Activated CD4-positive, alpha-beta memory T cell treated with anti-CD3 and anti-CD28 coated beads, Interleukin-2, amount 10 ng/mL, durations not matched to agents 7 days and 5 days (primary cell): ENCODE data around the gene WRAP73. TPM values are rescaled to one million over a fixed set of nuclear protein-coding genes. Genes with fewer than 3 reads are reported as not detected.

Source experiments
- CTCF ChIA-PET: fragments of 350-600 bp; sonication (Branson Sonifier 250); formaldehyde crosslinking; loops from one replicate; lab custom pipeline; 2021; ENCODE audit warnings: antibody characterized with exemption, inconsistent platforms; lab: Charles Lee
- POLR2A ChIA-PET: fragments of 350-600 bp; sonication (Branson Sonifier 250); formaldehyde crosslinking; loops from one replicate; lab custom pipeline; 2021; ENCODE audit warnings: antibody characterized with exemption; lab: Charles Lee
- DNase-seq: peaks from one replicate; pipeline ENCODE4 v3.0.0-alpha.2; 2020
- H3K27ac Mint-ChIP-seq: one replicate; pipeline ENCODE4 v1.8.0; 2021; ENCODE audit warnings: mild to moderate bottlenecking, mixed read lengths
- H3K27me3 Mint-ChIP-seq: one replicate; pipeline ENCODE4 v1.8.0; 2021; ENCODE audit warnings: mixed read lengths
- H3K36me3 Mint-ChIP-seq: one replicate; pipeline ENCODE4 v1.8.0; 2021; ENCODE audit warnings: low read depth, mixed read lengths
- H3K4me1 Mint-ChIP-seq: one replicate; pipeline ENCODE4 v1.8.0; 2021; ENCODE audit warnings: mixed read lengths
- H3K4me3 Mint-ChIP-seq: one replicate; pipeline ENCODE4 v1.8.0; 2021; ENCODE audit warnings: mild to moderate bottlenecking, mixed read lengths
- H3K9me3 Mint-ChIP-seq: one replicate; pipeline ENCODE4 v1.8.0; 2021; ENCODE audit warnings: mixed read lengths
- total RNA-seq, 2 experiments: library from RNA; stranded (reverse); gene quantifications; one replicate each; pipeline ENCODE4 v1.2.3, GENCODE V29; 2021

WRAP73 gene
- total RNA-seq, 2 experiments from 2014 or later: 34.7 to 38.9 TPM

DNA sequence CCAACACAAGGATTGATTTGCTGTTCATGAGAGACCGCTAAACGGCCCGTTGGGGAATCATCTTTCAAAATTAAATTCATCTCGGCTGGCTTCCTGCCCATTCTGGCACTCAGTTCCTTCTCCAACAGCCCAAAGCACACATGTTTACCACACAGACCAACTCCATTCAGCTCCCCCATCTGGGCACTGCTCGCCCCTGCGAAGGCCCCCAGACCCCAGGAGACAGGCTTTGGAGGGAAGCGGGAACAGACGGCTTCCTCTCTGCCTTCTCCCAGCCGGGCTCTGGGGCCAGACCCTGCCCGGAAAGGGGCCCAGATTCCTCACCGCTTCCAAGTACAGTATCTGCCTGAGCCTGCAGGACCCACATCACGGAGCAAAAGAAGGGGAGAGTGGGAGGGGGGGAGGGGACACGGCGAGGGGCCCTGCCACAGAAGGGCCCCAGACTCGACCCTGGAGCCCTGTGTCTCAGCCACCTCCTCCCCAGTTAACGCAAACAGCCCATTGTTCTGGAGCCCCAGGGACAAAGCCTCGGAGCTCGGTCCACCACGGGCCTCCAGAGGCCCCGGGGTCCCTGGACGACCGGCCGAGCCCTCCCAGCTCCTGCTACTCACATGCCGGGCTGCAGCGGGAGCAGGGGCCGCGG is 39.3 kb downstream of the WRAP73 start:
- Mint-ChIP-seq H3K4me3 (no peak overlapping the region), H3K27ac (no peak overlapping the region), H3K9me3 (no peaks in the 10 kb centered on the region), H3K36me3 (no peaks in the 10 kb centered on the region), H3K27me3 (peaks cover 30% of the 10 kb centered on the region), H3K4me1 (peaks cover 1% of the 10 kb centered on the region)
- CTCF ChIA-PET: no interaction called here
- no peak for DNase-seq
- POLR2A ChIA-PET: no interaction called here

DNA sequence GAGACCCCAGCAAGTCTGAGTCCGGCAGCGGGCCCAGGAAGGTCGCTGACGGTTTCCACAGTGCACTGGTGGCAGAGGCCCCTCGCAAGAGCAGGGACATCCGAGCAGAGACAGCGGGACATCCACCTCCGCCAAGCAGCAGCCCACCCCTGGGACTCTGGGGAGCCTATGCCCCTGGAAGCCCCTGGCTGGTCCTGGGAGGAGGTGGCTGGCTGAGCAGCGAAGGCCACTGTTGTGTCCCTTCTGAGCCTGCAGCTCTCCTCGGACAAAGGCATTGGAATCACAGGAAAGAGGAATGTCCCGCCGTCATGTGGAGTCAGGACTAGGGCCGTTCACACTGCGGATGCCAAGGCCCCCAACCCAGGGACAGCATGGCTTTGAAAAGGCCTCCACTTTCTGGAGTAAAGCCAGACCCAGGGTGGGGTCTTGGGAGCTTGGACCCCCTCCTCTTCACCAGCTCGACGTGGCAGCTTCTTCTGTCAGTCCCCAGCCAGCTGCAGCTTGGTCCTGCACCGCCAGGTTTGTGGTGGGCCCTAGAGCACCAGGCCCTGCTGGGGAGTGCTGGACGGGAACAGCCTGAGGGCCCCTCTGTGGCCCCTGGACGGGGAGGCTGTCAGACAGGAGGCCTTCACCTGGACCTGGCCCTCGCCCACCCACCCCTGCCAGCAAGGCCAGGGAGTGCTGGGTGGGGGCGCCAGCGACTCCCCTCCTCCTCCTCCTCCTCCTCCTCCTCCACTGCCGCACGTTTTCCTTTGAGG is 40.0 kb downstream of the WRAP73 start:
- Mint-ChIP-seq H3K27ac (no peak overlapping the region), H3K4me3 (no peak overlapping the region), H3K36me3 (no peaks in the 10 kb centered on the region), H3K27me3 (peaks cover 30% of the 10 kb centered on the region), H3K4me1 (peaks cover 1% of the 10 kb centered on the region), H3K9me3 (no peaks in the 10 kb centered on the region)
- POLR2A ChIA-PET: no interaction called here
- no peak for DNase-seq
- CTCF ChIA-PET: no interaction called here

DNA sequence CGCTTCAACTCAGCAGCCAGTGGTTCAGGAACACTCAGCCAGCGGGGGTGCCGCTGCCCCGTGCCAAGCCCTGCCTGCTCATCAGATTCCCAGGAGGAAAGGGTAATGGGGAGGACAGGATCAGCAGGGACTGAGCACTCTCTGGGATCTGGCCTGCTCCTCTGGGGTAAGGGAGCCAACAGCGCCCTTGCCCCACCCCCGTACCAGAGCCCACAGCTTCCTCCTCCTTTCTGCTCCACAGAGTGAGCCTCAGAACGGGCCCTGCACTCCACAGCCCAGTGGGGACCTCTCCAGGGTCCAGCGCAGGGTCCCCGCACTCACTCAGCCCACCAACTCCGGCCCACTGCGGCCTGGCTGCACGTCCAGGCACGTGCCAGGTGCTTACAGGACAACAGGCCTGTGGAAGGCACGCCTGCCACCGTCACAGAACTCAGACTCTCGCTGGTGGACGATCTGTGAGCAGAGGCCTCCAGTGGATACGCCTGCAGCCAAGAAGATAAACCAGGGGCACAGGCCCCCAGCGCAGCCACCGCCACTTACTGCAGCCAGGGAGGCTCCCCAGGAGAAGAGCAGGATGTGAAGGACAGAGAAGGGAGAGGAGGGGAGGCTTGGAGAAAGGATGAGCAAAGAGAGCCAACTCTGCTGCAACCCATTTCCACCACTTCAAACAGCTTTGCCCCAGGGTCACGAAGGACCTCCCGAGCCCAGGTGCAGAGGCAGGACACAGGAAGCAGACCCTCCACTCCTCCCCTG is 40.7 kb downstream of the WRAP73 start:
- Mint-ChIP-seq H3K36me3 (no peaks in the 10 kb centered on the region), H3K4me3 (no peak overlapping the region), H3K27me3 (peaks cover 26% of the 10 kb centered on the region), H3K9me3 (no peaks in the 10 kb centered on the region), H3K4me1 (peaks cover 1% of the 10 kb centered on the region), H3K27ac (no peak overlapping the region)
- no peak for DNase-seq
- POLR2A ChIA-PET: interaction anchor here (1.1 kb wide), 1 partner anchor 15 kb away, joined by 3 read pairs; no protein-coding TSS in a partner anchor
- CTCF ChIA-PET: no interaction called here

DNA sequence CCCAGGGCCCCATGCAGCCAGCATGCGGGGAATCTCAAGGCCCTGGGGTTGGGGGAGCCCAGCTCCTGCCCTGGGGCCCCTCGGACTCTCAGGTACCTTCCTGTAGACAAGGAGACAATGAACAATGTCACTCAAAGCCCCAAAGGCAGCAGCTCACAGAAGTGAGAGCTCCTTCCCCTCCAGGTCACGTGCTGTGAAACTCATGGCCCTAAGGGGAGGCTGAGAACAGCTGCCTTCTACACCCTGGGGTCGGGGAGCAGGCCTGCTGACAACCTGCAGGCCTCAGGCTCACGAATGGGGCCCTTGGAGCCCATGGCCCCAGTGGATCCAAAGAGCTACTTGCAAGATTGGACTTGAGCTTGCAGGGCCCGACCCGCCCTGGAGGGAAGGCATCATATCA is 41.7 kb downstream of the WRAP73 start:
- CTCF ChIA-PET: no interaction called here
- no peak for DNase-seq
- no peaks in the 10 kb centered on the region for H3K36me3 Mint-ChIP-seq
- H3K4me1 Mint-ChIP-seq: peaks cover 1% of the 10 kb centered on the region
- H3K9me3 Mint-ChIP-seq: no peaks in the 10 kb centered on the region
- H3K4me3 Mint-ChIP-seq: no peak overlapping the region
- peaks cover 19% of the 10 kb centered on the region for H3K27me3 Mint-ChIP-seq
- no peak overlapping the region for H3K27ac Mint-ChIP-seq
- POLR2A ChIA-PET: no interaction called here

DNA sequence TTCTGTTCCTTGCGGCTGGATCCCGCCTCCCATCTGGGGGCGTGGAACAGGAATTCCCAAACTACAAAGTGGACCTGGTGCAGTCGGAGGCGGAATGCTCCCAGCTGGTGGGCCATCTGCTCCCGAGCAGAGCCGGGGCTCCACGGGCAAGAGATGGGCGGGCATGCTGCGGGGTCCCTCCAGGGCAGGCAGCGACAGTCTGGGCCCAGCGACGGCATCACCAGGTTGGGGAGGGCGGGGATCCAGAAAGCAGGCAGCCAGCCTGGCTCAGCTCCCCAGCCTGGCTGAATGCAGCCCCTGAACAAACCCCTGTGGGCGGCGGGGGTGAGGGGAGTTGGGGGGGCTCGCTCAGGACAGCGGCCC is 42.2 kb downstream of the WRAP73 start:
- CTCF ChIA-PET: no interaction called here
- H3K4me3 Mint-ChIP-seq: no peak overlapping the region
- H3K27ac Mint-ChIP-seq: no peak overlapping the region
- H3K36me3 Mint-ChIP-seq: no peaks in the 10 kb centered on the region
- no peaks in the 10 kb centered on the region for H3K9me3 Mint-ChIP-seq
- H3K27me3 Mint-ChIP-seq: peaks cover 14% of the 10 kb centered on the region
- peaks cover 1% of the 10 kb centered on the region for H3K4me1 Mint-ChIP-seq
- DNase-seq: no peak
- POLR2A ChIA-PET: no interaction called here

DNA sequence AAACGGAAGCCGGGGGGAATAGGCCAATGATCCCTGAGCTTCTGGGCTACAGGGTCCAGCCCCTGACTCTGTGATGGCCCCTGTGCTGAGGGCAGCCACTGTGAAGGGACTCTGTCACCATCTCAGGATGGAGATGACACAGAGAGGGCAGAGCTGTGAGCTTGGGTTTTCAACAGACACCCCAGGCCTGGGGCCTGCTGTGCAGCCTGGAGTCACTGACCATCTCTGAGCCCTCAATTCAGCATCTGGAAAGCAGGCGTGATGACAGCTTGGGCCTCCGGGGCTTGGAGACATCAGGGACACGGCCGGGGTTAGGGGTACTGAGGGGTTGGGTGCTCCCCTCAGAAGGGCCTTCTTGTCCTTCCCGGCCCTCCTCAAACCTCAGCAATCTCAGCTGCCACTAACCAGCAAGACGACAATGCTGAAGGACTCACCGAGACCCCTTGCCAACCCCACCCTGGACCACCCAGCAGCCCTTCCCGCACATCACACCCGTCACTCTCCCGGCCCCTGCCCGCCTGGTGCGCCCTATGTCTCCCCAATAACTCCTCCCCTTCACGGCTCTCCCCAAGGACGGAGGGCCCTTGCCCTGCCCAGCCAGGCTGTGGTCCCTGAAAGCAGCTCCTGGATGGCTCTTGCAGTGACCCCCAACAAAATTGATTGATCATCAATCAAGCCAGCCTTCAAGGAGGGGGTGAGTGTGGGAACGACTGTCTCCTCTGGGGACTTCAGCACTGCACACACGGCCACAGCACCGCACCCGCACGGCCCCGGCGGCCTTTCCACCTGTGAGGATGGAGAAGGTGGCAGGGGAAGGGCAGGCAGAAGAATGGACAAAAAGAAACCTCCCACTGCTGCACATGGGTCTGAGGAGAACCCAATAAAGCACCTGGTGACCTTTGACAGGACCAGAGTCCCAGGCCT is 42.9 kb downstream of the WRAP73 start:
- no peak for DNase-seq
- H3K9me3 Mint-ChIP-seq: no peaks in the 10 kb centered on the region
- peaks cover 13% of the 10 kb centered on the region for H3K27me3 Mint-ChIP-seq
- peaks cover 1% of the 10 kb centered on the region for H3K4me1 Mint-ChIP-seq
- ChIA-PET CTCF (interaction anchor here (1.1 kb wide), 1 partner anchor 13 kb away, joined by 3 read pairs; no protein-coding TSS in a partner anchor), POLR2A (no interaction called here)
- H3K27ac Mint-ChIP-seq: no peak overlapping the region
- H3K36me3 Mint-ChIP-seq: no peaks in the 10 kb centered on the region
- no peak overlapping the region for H3K4me3 Mint-ChIP-seq

DNA sequence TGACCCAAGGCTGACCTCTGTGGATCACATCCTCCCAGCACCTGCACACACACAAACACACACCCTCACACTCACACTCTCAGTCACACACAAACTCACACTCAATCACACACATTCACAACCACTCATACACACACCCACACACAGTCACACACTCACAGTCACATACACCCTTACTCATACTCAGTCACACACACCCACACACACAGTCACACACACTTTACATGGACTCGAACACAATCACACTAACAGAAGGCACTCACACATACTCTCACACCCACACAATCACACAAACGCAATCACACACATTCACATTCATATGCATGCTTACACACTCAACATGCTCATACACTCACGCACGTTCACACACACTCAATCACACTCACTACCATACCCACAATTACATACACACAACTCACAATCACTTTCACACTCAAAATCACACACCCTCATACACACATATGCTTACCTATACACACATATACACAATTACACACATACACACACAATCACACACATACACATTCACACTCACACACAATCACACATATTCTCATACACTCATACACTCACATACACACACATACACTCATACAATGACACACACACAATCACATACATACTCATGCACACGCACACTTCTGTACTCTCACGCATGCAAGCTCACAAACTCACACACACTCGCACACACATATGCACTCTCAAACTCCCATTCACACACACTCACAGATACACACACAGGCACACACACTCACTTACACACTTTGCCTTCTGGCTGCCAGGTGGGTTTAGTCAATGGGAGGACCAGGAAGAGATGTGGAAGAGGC is 44.7 kb downstream of the WRAP73 start:
- Mint-ChIP-seq H3K27me3 (peaks cover 5% of the 10 kb centered on the region), H3K27ac (no peak overlapping the region), H3K9me3 (no peaks in the 10 kb centered on the region), H3K4me3 (no peak overlapping the region), H3K4me1 (no peaks in the 10 kb centered on the region), H3K36me3 (no peaks in the 10 kb centered on the region)
- ChIA-PET POLR2A (no interaction called here), CTCF (no interaction called here)
- no peak for DNase-seq

DNA sequence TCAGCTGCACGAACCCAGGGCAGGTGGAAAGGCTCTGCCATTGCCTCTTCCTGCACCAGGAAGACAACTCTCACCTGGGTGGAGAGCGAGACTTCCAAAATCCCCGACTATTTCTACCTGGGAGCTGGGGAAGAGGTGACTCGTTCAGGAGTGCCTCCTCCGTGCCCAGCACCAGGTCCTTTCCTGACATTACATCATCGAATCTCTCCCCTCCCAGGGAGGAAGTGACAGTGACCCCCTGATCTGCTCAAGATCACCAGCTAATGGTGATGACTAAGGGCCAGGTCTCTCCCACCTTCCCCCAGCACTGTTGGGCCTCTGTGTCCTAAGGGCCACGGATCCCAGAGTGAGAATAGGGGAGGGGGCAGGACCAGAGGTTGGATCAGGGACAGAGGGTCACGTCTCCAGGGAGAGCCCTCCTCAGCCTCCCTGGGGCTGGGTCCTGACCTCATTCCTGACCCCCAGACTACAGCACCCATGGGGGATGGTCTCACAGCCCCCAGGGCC is 45.4 kb downstream of the WRAP73 start:
- no peak for DNase-seq
- ChIA-PET CTCF (interaction anchor here (0.7 kb wide), 1 partner anchor 16 kb away, joined by 3 read pairs; no protein-coding TSS in a partner anchor), POLR2A (interaction anchor here (0.6 kb wide), 1 partner anchor 26 kb away, joined by 3 read pairs; no protein-coding TSS in a partner anchor)
- no peaks in the 10 kb centered on the region for H3K36me3 Mint-ChIP-seq
- H3K9me3 Mint-ChIP-seq: no peaks in the 10 kb centered on the region
- no peak overlapping the region for H3K4me3 Mint-ChIP-seq
- H3K4me1 Mint-ChIP-seq: no peaks in the 10 kb centered on the region
- H3K27me3 Mint-ChIP-seq: peaks cover 5% of the 10 kb centered on the region
- no peak overlapping the region for H3K27ac Mint-ChIP-seq

DNA sequence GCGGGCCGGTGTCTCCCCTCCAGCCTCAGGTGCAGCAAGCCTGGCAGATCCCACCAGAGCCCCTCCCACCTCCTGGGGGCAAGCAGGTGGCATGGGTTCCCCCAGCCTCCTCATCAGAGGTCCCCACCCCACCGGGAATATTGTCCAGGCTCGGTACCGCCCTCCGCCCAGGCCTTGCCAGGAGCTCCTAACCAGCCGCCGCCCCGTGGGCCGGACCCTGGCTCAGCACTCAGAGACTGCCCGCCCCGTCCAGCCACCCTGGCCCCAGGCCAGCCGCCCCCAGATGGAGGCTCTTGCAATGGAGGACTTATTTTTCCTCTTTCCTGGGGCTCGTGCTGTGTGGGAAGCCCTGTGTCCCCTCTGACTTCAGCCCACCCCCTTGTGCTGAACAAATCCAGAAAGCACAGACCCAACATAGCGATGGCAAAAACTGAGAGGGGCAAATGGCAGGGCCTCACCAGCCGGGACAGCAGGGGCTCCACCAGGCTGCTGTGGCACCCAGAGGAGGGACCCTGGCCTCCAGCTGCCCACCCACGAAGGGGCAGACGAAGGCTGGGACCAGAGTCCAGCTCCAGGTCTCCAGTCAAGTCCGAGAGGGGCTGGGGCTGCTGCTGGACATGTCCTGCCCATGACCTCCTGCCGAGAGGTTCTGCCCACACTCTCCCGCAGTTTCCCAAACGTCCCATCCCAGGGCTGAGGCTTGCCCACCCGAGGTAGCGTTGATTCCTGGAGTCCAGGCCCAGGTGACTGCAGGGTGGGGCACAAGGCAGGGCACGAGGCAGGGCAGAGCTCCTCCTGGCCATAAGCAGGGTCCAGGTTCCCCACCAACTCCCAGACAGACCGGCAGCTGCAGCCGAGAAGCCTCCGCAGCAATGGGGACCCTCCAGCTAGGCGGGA is 46.1 kb downstream of the WRAP73 start:
- POLR2A ChIA-PET: interaction anchor here (0.6 kb wide), 1 partner anchor 25 kb away, joined by 3 read pairs; no protein-coding TSS in a partner anchor
- H3K36me3 Mint-ChIP-seq: no peaks in the 10 kb centered on the region

DNA sequence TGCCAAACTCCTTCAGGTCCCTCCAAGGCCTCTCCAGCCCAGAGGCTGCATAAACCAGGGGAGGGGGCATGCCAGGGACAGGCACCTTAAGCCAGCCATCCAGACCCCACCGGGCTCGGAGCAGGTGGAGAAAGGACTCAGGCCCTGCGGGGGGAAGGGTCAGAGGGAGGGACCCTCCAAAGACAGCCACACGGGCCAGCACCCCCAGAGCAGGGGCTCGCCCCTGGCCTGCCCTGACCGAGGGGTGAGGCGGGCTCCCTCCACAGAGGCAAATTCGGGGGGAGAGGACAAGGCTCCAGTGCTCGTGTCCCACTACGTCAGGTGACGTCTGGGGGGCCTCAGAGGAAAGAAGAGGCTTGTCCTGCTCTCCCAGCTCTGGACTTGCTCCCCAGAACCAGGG is 46.7 kb downstream of the WRAP73 start:
- CTCF ChIA-PET: no interaction called here
- POLR2A ChIA-PET: no interaction called here
- Mint-ChIP-seq H3K27me3 (no peaks in the 10 kb centered on the region), H3K4me3 (no peak overlapping the region), H3K27ac (no peak overlapping the region), H3K36me3 (no peaks in the 10 kb centered on the region), H3K4me1 (peaks cover 1% of the 10 kb centered on the region), H3K9me3 (no peaks in the 10 kb centered on the region)
- no peak for DNase-seq

More for the DNA sequence above, 46.1 kb downstream of the WRAP73 start:
- Mint-ChIP-seq H3K4me3 (no peak overlapping the region), H3K4me1 (no peaks in the 10 kb centered on the region), H3K27ac (no peak overlapping the region), H3K9me3 (no peaks in the 10 kb centered on the region), H3K27me3 (peaks cover 2% of the 10 kb centered on the region)
- DNase-seq: no peak
- CTCF ChIA-PET: interaction anchor here (0.7 kb wide), 1 partner anchor 17 kb away, joined by 3 read pairs; no protein-coding TSS in a partner anchor

DNA sequence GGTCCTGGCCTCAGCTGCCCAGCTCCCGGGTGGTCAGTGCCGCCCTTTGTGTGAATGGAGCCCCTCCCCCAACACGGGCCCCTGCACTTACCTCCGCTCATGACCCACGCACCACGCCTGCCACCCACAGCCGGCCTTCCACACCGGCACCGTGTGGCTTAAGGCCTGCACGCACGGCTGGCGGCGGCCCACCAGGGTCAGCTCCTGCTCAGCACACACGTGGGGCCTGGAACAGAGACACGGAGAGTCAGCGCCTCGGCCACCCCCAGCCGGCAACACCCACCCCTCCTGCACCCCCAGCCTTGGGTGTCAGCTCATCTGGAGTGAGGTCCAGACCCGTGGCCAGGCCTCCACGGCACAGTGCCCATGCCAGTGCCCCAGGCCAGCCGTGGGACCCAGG is 47.5 kb downstream of the WRAP73 start:
- no peak for DNase-seq
- H3K9me3 Mint-ChIP-seq: no peaks in the 10 kb centered on the region
- no peak overlapping the region for H3K27ac Mint-ChIP-seq
- POLR2A ChIA-PET: no interaction called here
- no peak overlapping the region for H3K4me3 Mint-ChIP-seq
- peaks cover 8% of the 10 kb centered on the region for H3K4me1 Mint-ChIP-seq
- no peaks in the 10 kb centered on the region for H3K36me3 Mint-ChIP-seq
- no peaks in the 10 kb centered on the region for H3K27me3 Mint-ChIP-seq
- CTCF ChIA-PET: no interaction called here
